Body of pancreas (tissue), 4 donors: ENCODE measurements around the gene LIPM. TPM values are rescaled to one million over a fixed set of nuclear protein-coding genes. Genes with fewer than 3 reads are reported as not detected.

Experiments used
- ATAC-seq: fragments of 150-250 bp; one replicate; pipeline ENCODE4 v1.9.1; 2016
- DNase-seq, 4 donors: peaks; one replicate each; pipeline ENCODE4 v3.0.0-alpha.2; 2019
- H3K27ac ChIP-seq, 4 donors: fragments of 200-600 bp; sonication (generic); 1 replicate in 3 of 4; 2 replicates in 1 of 4; pipeline versions ENCODE4 v1.5.1 to v1.6.1; 2016 to 2019; ENCODE audit warnings: mild to moderate bottlenecking in 1 of 4, mixed read lengths in 1 of 4, moderate library complexity in 1 of 4
- H3K27me3 ChIP-seq, 2 donors: fragments of 200-600 bp; sonication (generic); one replicate each; pipeline ENCODE4 v1.6.0; 2016; ENCODE audit warnings: mild to moderate bottlenecking in 1 of 2
- H3K36me3 ChIP-seq, 2 donors: fragments of 200-600 bp; sonication (generic); replicated peaks in 1 of 2; 2 replicates each; pipeline ENCODE4 v1.5.1; 2016; ENCODE audit warnings: low read depth in 2 of 2; ENCODE audit not compliant: insufficient read depth in 1 of 2
- H3K4me1 ChIP-seq: fragments of 200-600 bp; sonication (generic); one replicate; pipeline ENCODE4 v1.6.0; 2016
- H3K4me3 ChIP-seq, 2 donors: fragments of 200-600 bp; sonication (generic); 1 replicate in 1 of 2; 2 replicates in 1 of 2; pipeline ENCODE4 v1.5.1; 2016 to 2019
- H3K9me3 ChIP-seq, 3 donors: fragments of 200-600 bp; sonication (generic); 1 replicate in 2 of 3; 2 replicates in 1 of 3; pipeline ENCODE4 v1.5.1; 2016
- CTCF ChIP-seq, 7 experiments: fragments of 450-650 bp in 4 of 7; fragments of 200-600 bp in 3 of 7; sonication (generic) in 3 of 7; IDR thresholded peaks; one replicate each; pipeline ENCODE4 v1.5.1; 2016 to 2019; ENCODE audit warnings: antibody characterized with exemption in 7 of 7
- POLR2A ChIP-seq, 3 donors: fragments of 450-650 bp; IDR thresholded peaks; one replicate each; pipeline ENCODE4 v1.6.1; 2016; ENCODE audit warnings: antibody characterized with exemption in 3 of 3, mild to moderate bottlenecking in 2 of 3
- WGBS, 2 donors: methylation state at CpG; one replicate each; pipeline ENCODE4 v1.1.5; 2017; 5-methylcytosine and 5-hydroxymethylcytosine counted together
- intact Hi-C: fragments of 100-400 bp; cut with DNase I; formaldehyde crosslinking; loops from one replicate; pipeline ENCODE4 v1.15.1; 2023
- total RNA-seq, 2 donors: library from RNA; depleted of rRNA; stranded (reverse); fragments of >200 nt; gene quantifications; one replicate each; pipeline ENCODE4 v1.1.0, GENCODE V29; 2016

The LIPM gene
- total RNA-seq, 2 donors from 2014 or later = not detected

GRCh38 chr10:88800152-88801125, 2.1 kb upstream of the LIPM start:
- TF ChIP-seq POLR2A (IDR thresholded peaks at IDR 0.05) = no peak
- no peak for ATAC-seq

DNA sequence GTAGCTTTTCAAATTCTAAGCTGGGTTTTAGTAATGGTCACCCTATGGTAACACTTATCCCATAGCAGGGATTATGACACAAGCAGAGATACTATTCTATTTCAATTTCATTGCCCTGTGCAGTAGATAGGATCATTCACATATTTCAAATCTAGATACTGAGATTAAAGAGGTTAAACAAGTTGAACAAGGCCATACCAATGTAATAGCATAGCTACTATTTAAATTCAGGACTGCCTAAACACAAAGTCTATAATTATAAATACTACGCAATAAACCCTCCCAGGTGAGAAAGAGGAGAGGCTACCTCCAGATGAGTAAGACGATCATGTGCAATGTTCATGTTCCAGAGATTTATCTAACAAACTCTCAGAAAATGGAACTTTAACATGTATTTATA, 1.1 kb downstream of the LIPM start:
- no peak for ATAC-seq
- TF ChIP-seq CTCF (IDR thresholded peaks at IDR 0.05) = no peak
- no peak for TF ChIP-seq POLR2A (IDR thresholded peaks at IDR 0.05)
- WGBS, 2 donors = 82 to 90% methylated on average over 2 of the region's 2 CpGs
- no peak for DNase-seq
- no peaks in the 10 kb centered on the region for H3K27me3 ChIP-seq
- H3K27ac ChIP-seq = no peak overlapping the region
- no peaks in the 10 kb centered on the region for H3K36me3 ChIP-seq
- intact Hi-C loops = no loop called here
- no peaks in the 10 kb centered on the region for H3K4me1 ChIP-seq
- H3K4me3 ChIP-seq = no peak overlapping the region
- H3K9me3 ChIP-seq = no peaks in the 10 kb centered on the region

More at GRCh38 chr10:88800152-88801125, 2.1 kb upstream of the LIPM start:
- Histone ChIP-seq H3K4me1 (no peaks in the 10 kb centered on the region), H3K4me3 (no peak overlapping the region), H3K27me3 (no peaks in the 10 kb centered on the region), H3K9me3 (no peaks in the 10 kb centered on the region), H3K36me3 (no peaks in the 10 kb centered on the region), H3K27ac (no peak overlapping the region)
- 87% methylated on average over 2 of the region's 2 CpGs for WGBS, 2 donors
- DNase-seq = no peak
- intact Hi-C loops = no loop called here

GRCh38 chr10:88804083-88804812, 1.7 kb downstream of the LIPM start:
- WGBS, 2 donors = 46 to 54% methylated on average over 6 of the region's 6 CpGs
- no peaks in the 10 kb centered on the region for H3K9me3 ChIP-seq

GRCh38 chr10:88805361-88805760, 2.8 kb downstream of the LIPM start:
- H3K4me1 ChIP-seq = no peaks in the 10 kb centered on the region
- no peak overlapping the region for H3K4me3 ChIP-seq
- no peaks in the 10 kb centered on the region for H3K36me3 ChIP-seq
- TF ChIP-seq CTCF (IDR thresholded peaks at IDR 0.05) (no peak), POLR2A (IDR thresholded peaks at IDR 0.05) (no peak)
- no peak overlapping the region for H3K27ac ChIP-seq
- 17 to 40% methylated on average over 2 of the region's 2 CpGs for WGBS, 2 donors
- intact Hi-C loops = no loop called here
- H3K27me3 ChIP-seq = no peaks in the 10 kb centered on the region
- no peak for ATAC-seq
- no peaks in the 10 kb centered on the region for H3K9me3 ChIP-seq
- DNase-seq = no peak

More at GRCh38 chr10:88804083-88804812, 1.7 kb downstream of the LIPM start:
- no peaks in the 10 kb centered on the region for H3K27me3 ChIP-seq
- DNase-seq (no peak), ATAC-seq (no peak)
- H3K36me3 ChIP-seq = no peaks in the 10 kb centered on the region
- TF ChIP-seq CTCF (IDR thresholded peaks at IDR 0.05) (no peak), POLR2A (IDR thresholded peaks at IDR 0.05) (no peak)
- intact Hi-C loops = no loop called here
- no peak overlapping the region for H3K27ac ChIP-seq
- H3K4me1 ChIP-seq = no peaks in the 10 kb centered on the region
- H3K4me3 ChIP-seq = no peak overlapping the region

- Histone ChIP-seq H3K27ac (no peak overlapping the region), H3K9me3 (no peaks in the 10 kb centered on the region), H3K4me3 (no peak overlapping the region), H3K27me3 (no peaks in the 10 kb centered on the region), H3K4me1 (no peaks in the 10 kb centered on the region), H3K36me3 (no peaks in the 10 kb centered on the region)
- intact Hi-C loops = no loop called here
- TF ChIP-seq CTCF (IDR thresholded peaks at IDR 0.05) = no peak
- no peak for TF ChIP-seq POLR2A (IDR thresholded peaks at IDR 0.05)
- 75 to 78% methylated on average over 3 of the region's 3 CpGs for WGBS, 2 donors
- ATAC-seq (no peak), DNase-seq (no peak)
These were observed 3.4 kb downstream of the LIPM start for GRCh38 chr10:88805924-88806323.
